Measurements from ENCODE around the gene PXYLP1.

PXYLP1 gene

DNA sequence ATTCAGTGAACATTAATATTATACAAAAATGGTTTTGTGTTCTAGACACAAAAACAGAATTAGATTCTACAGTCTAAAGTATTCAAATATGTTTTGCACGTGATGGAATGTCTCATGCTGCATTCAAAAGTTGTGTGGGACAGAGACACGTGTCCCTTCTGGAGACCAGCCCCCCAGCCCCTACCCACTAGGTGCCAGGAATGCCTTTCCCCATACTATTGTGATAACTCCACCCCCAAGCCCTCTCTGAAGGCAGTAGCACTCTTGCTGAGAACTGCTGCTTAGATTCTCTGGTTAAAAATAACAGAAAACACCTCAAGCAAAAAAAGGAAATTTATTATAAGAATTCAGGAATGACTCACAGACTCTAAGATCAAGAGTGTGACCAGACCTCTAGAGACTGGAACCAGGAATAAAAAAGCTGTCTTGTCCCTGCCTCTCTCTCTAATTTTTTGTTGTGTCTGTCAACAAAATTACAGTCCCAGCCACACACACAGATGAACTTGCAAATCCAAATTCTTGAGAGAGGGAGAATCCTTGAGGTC, 57.7 kb downstream of the PXYLP1 start:
- no peaks in the 10 kb centered on the region for H3K9me3 ChIP-seq (ENCODE audit: control insufficient read depth, insufficient read depth, low read length)
- no peak overlapping the region for H3K4me3 ChIP-seq (ENCODE audit: low read length)
- H3K27me3 ChIP-seq (ENCODE audit: control insufficient read depth, low read length): no peaks in the 10 kb centered on the region
- no peak overlapping the region for H3K4me2 ChIP-seq (ENCODE audit: low read length)
- no peaks in the 10 kb centered on the region for H3K79me2 ChIP-seq (ENCODE audit: control insufficient read depth, low read length)
- no peak overlapping the region for H3K27ac ChIP-seq (ENCODE audit: low read depth, low read length)
- H4K20me1 ChIP-seq (ENCODE audit: control insufficient read depth, insufficient read depth, low read depth, low read length): no peaks in the 10 kb centered on the region
- TF ChIP-seq, protein P1, sequence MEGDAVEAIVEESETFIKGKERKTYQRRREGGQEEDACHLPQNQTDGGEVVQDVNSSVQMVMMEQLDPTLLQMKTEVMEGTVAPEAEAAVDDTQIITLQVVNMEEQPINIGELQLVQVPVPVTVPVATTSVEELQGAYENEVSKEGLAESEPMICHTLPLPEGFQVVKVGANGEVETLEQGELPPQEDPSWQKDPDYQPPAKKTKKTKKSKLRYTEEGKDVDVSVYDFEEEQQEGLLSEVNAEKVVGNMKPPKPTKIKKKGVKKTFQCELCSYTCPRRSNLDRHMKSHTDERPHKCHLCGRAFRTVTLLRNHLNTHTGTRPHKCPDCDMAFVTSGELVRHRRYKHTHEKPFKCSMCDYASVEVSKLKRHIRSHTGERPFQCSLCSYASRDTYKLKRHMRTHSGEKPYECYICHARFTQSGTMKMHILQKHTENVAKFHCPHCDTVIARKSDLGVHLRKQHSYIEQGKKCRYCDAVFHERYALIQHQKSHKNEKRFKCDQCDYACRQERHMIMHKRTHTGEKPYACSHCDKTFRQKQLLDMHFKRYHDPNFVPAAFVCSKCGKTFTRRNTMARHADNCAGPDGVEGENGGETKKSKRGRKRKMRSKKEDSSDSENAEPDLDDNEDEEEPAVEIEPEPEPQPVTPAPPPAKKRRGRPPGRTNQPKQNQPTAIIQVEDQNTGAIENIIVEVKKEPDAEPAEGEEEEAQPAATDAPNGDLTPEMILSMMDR (IDR thresholded peaks at IDR 0.05; ENCODE audit: low read depth, low read length, poor library complexity, severe bottlenecking): no peak
- no peak for TF ChIP-seq EZH2phosphoT487 (IDR thresholded peaks at IDR 0.05; ENCODE audit: borderline replicate concordance, low read length)
- no peaks in the 10 kb centered on the region for H3K36me3 ChIP-seq (ENCODE audit: control insufficient read depth, low read length)
- no peaks in the 10 kb centered on the region for H3K9me2 ChIP-seq (replicated peaks; ENCODE audit: control insufficient read depth, low read length)
- no peaks in the 10 kb centered on the region for H3F3A ChIP-seq (ENCODE audit: control insufficient read depth, insufficient read depth)
- no peaks in the 10 kb centered on the region for H3K4me1 ChIP-seq (ENCODE audit: control insufficient read depth, low read length)

DNA sequence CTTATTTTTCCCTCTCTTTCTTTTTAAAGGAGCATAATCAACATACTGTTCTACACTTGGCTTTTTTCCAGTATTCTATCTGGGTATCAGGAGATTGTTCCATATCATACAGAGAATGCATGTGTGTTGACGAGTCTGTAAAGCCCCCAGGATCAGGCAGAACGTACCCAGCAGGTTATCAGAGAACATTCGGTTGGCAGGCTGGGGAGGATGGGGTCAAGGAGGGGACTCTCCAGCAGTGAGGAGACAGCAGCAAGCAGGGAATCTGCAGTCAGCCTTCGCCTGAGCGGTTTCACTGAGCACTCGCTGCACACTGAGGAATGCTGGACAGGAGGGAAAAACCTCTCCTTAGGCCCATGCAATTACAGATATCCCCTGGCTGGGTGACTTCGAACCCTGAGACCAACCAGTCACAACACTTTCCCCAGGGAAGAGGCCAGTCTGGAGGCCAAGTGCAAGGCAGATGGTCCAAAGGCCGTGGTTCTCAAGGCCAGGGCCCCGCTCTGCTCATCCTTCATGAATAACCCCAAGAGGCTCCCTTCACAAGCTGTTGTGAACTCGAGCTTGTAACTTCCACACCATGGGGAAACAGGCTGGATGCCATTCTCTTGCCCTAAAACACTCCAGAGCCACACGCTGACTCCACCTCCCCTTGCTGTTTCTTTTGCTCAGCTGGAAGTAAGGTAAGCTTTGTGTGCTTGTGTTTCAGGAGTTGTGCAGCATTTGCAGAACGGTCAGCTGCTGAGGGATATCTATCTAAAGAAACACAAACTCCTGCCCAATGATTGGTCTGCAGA, 60.1 kb downstream of the PXYLP1 start:
- no peaks in the 10 kb centered on the region for H3K9me3 ChIP-seq (ENCODE audit: control insufficient read depth, insufficient read depth, low read length)
- no peaks in the 10 kb centered on the region for H4K20me1 ChIP-seq (ENCODE audit: control insufficient read depth, insufficient read depth, low read depth, low read length)
- no peak overlapping the region for H3K4me2 ChIP-seq (ENCODE audit: low read length)
- no peak overlapping the region for H3K4me3 ChIP-seq (ENCODE audit: low read length)
- no peaks in the 10 kb centered on the region for H3K9me2 ChIP-seq (replicated peaks; ENCODE audit: control insufficient read depth, low read length)
- H3K36me3 ChIP-seq (ENCODE audit: control insufficient read depth, low read length): no peaks in the 10 kb centered on the region
- H3K27ac ChIP-seq (ENCODE audit: low read depth, low read length): no peak overlapping the region
- H3K4me1 ChIP-seq (ENCODE audit: control insufficient read depth, low read length): no peaks in the 10 kb centered on the region
- no peaks in the 10 kb centered on the region for H3K27me3 ChIP-seq (ENCODE audit: control insufficient read depth, low read length)
- H3F3A ChIP-seq (ENCODE audit: control insufficient read depth, insufficient read depth): no peaks in the 10 kb centered on the region
- no peak for TF ChIP-seq EZH2phosphoT487 (IDR thresholded peaks at IDR 0.05; ENCODE audit: borderline replicate concordance, low read length)
- TF ChIP-seq, protein P1 (IDR thresholded peaks at IDR 0.05; ENCODE audit: low read depth, low read length, poor library complexity, severe bottlenecking): no peak
- H3K79me2 ChIP-seq (ENCODE audit: control insufficient read depth, low read length): no peaks in the 10 kb centered on the region

DNA sequence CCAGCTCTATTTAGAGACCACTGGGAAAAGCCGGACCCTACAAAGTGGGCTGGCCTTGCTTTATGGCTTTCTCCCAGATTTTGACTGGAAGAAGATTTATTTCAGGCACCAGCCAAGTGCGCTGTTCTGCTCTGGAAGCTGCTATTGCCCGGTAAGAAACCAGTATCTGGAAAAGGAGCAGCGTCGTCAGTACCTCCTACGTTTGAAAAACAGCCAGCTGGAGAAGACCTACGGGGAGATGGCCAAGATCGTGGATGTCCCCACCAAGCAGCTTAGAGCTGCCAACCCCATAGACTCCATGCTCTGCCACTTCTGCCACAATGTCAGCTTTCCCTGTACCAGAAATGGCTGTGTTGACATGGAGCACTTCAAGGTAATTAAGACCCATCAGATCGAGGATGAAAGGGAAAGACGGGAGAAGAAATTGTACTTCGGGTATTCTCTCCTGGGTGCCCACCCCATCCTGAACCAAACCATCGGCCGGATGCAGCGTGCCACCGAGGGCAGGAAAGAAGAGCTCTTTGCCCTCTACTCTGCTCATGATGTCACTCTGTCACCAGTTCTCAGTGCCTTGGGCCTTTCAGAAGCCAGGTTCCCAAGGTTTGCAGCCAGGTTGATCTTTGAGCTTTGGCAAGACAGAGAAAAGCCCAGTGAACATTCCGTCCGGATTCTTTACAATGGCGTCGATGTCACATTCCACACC, 60.9 kb downstream of the PXYLP1 start:
- Histone ChIP-seq H3K4me1 (ENCODE audit: control insufficient read depth, low read length) (no peaks in the 10 kb centered on the region), H3K4me2 (ENCODE audit: low read length) (no peak overlapping the region), H3K79me2 (ENCODE audit: control insufficient read depth, low read length) (no peaks in the 10 kb centered on the region), H3K36me3 (ENCODE audit: control insufficient read depth, low read length) (no peaks in the 10 kb centered on the region), H3K4me3 (ENCODE audit: low read length) (no peak overlapping the region), H3K27ac (ENCODE audit: low read depth, low read length) (no peak overlapping the region), H3F3A (ENCODE audit: control insufficient read depth, insufficient read depth) (no peaks in the 10 kb centered on the region), H3K9me3 (ENCODE audit: control insufficient read depth, insufficient read depth, low read length) (no peaks in the 10 kb centered on the region), H3K9me2 (replicated peaks; ENCODE audit: control insufficient read depth, low read length) (no peaks in the 10 kb centered on the region), H4K20me1 (ENCODE audit: control insufficient read depth, insufficient read depth, low read depth, low read length) (no peaks in the 10 kb centered on the region), H3K27me3 (ENCODE audit: control insufficient read depth, low read length) (no peaks in the 10 kb centered on the region)
- TF ChIP-seq, protein P1 (IDR thresholded peaks at IDR 0.05; ENCODE audit: low read depth, low read length, poor library complexity, severe bottlenecking): no peak
- TF ChIP-seq EZH2phosphoT487 (IDR thresholded peaks at IDR 0.05; ENCODE audit: borderline replicate concordance, low read length): no peak
